Spleen (tissue), 11 donors: ENCODE results near the gene CCDC148. TPM values are rescaled to one million over a fixed set of nuclear protein-coding genes. Genes with fewer than 3 reads are reported as not detected.
"Not testable (repeated sequence)": the region's sequence is repeated elsewhere in the genome, so short reads cannot be mapped to it uniquely, and the experiment has no call there.

Experiments used
- DNase-seq: peaks from one replicate; pipeline ENCODE4 v3.0.0-alpha.2; 2020
- H3K27ac ChIP-seq, 8 donors: fragments of 200-600 bp; sonication (generic) in 7 of 8; 1 replicate in 4 of 8; 2 replicates in 4 of 8; pipeline versions ENCODE4 v1.5.0 to v1.8.0; 2016 to 2021; ENCODE audit warnings: inconsistent platforms in 4 of 8, mild to moderate bottlenecking in 4 of 8, moderate library complexity in 1 of 8
- H3K27me3 ChIP-seq, 7 donors: fragments of 200-600 bp; sonication (generic) in 6 of 7; replicated peaks in 1 of 7; 1 replicate in 4 of 7; 2 replicates in 3 of 7; pipeline versions ENCODE4 v1.5.0 to v1.8.0; 2016 to 2021; ENCODE audit warnings: inconsistent platforms in 3 of 7, mild to moderate bottlenecking in 1 of 7
- H3K36me3 ChIP-seq, 6 donors: fragments of 200-600 bp; sonication (generic) in 5 of 6; 1 replicate in 4 of 6; 2 replicates in 2 of 6; pipeline versions ENCODE4 v1.5.0 to v1.8.0; 2016 to 2021; ENCODE audit warnings: inconsistent platforms in 2 of 6
- H3K4me1 ChIP-seq, 6 donors: fragments of 200-600 bp; sonication (generic) in 5 of 6; 1 replicate in 3 of 6; 2 replicates in 3 of 6; pipeline versions ENCODE4 v1.5.0 to v1.8.0; 2016 to 2021; ENCODE audit warnings: inconsistent platforms in 3 of 6
- H3K4me3 ChIP-seq, 8 donors: fragments of 200-600 bp; sonication (generic) in 7 of 8; 1 replicate in 4 of 8; 2 replicates in 4 of 8; pipeline versions ENCODE4 v1.5.0 to v1.8.0; 2016 to 2021; ENCODE audit warnings: inconsistent platforms in 4 of 8, mild to moderate bottlenecking in 4 of 8, moderate library complexity in 2 of 8
- H3K9me3 ChIP-seq, 8 donors: fragments of 200-600 bp; sonication (generic) in 7 of 8; 1 replicate in 4 of 8; 2 replicates in 4 of 8; pipeline versions ENCODE4 v1.5.0 to v1.8.0; 2016 to 2021; ENCODE audit warnings: inconsistent platforms in 4 of 8
- POLR2A ChIP-seq, 3 donors: fragments of 450-650 bp; IDR thresholded peaks; one replicate each; pipeline ENCODE4 v1.5.1; 2017; ENCODE audit warnings: antibody characterized with exemption in 3 of 3, mild to moderate bottlenecking in 1 of 3
- POLR2AphosphoS5 ChIP-seq, 3 donors: sonication (generic); formaldehyde crosslinking; IDR thresholded peaks; one replicate each; pipeline ENCODE4 v1.5.1; 2017; ENCODE audit warnings: antibody characterized with exemption in 3 of 3
- WGBS, 5 donors: extraction: QIAGEN DNeasy Blood & Tissue Kit in 3 of 5; methylation state at CpG; one replicate each; pipeline versions ENCODE4 v1.1.5 to v1.1.7; 2013 to 2018; 5-methylcytosine and 5-hydroxymethylcytosine counted together
- intact Hi-C: fragments of 100-400 bp; cut with DNase I; formaldehyde crosslinking; loops from one replicate; pipeline ENCODE4 v1.15.0; 2023; ENCODE audit warnings: low total_unique reads
- polyA plus RNA-seq, 3 donors: library from polyadenylated mRNA; stranded (reverse); fragments of 200-250 nt; gene quantifications; one replicate each; pipeline ENCODE4 v1.2.1, GENCODE V29; 2013
- total RNA-seq, 7 donors: library from RNA; depleted of rRNA in 3 of 7; stranded (reverse); fragments of >200 nt in 3 of 7; fragmentation: NEBNext Ultra II Directional in 4 of 7; extraction: Animal tissue kit (Norgen Biotek cat#: 25700) in 4 of 7; gene quantifications; one replicate each; pipeline versions ENCODE4 v1.1.0 to v1.2.1, GENCODE V29; 2016 to 2021
- TF ChIP-seq, protein P1 (sequence below), 11 experiments: fragments of 200-600 bp in 7 of 11; fragments of 450-650 bp in 4 of 11; sonication (generic) in 4 of 11; IDR thresholded peaks in 8 of 11; conservative IDR thresholded peaks in 3 of 11; 1 replicate in 7 of 11; 2 replicates in 4 of 11; pipeline versions ENCODE4 v1.4.0 to v1.8.0; 2016 to 2021; ENCODE audit warnings: antibody characterized with exemption in 11 of 11, inconsistent platforms in 4 of 11, mild to moderate bottlenecking in 1 of 11
- donor health status: healthy with polysubstance abuse.
- donor health status: DM: no; HTN: no; CAD: no; lungs with moderate emphysema.
- donor health status: DM: no; HTN: no; CAD: no.
- donor health status: Bipolar disorder and iron deficiency.
- donor health status: healthy.
- donor health status: DM: no; HTN: no; CAD: no.
- donor health status: DM: yes; HTN: yes; CAD: no.

The CCDC148 gene
- total and polyA plus RNA-seq, 10 donors, result 0.07 to 0.79 (median 0.46) TPM

DNA sequence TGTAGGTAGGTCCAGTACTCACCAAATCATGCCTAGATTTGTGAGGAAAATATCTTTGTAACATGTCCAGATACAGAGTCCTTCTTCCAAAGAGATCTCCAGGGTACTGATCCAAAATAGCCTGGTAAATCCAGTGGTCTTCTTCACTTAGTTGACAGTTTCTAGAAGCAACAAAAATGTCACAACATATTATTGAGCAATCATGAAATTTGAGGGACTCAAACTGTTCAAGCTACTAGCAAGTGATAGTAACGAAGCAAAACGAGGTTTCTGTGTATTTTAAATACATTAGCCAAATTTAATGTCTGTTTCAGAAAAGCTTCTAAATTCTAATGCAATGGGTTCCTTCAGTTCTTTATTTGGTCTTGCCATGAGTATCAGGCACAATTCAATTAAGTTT is 142.8 kb downstream of the CCDC148 start:
- Histone ChIP-seq H3K4me3 (no peak overlapping the region), H3K9me3 (no peaks in the 10 kb centered on the region), H3K4me1 (no peaks in the 10 kb centered on the region), H3K27me3 (no peaks in the 10 kb centered on the region), H3K36me3 (no peaks in the 10 kb centered on the region), H3K27ac (no peak overlapping the region)
- intact Hi-C loops, result no loop called here
- 40 to 80% (median 57%) methylated on average over 2 of the region's 2 CpGs for WGBS, 5 donors
- TF ChIP-seq POLR2AphosphoS5 (IDR thresholded peaks at IDR 0.05) (no peak), POLR2A (IDR thresholded peaks at IDR 0.05) (no peak)
- TF ChIP-seq, protein P1, sequence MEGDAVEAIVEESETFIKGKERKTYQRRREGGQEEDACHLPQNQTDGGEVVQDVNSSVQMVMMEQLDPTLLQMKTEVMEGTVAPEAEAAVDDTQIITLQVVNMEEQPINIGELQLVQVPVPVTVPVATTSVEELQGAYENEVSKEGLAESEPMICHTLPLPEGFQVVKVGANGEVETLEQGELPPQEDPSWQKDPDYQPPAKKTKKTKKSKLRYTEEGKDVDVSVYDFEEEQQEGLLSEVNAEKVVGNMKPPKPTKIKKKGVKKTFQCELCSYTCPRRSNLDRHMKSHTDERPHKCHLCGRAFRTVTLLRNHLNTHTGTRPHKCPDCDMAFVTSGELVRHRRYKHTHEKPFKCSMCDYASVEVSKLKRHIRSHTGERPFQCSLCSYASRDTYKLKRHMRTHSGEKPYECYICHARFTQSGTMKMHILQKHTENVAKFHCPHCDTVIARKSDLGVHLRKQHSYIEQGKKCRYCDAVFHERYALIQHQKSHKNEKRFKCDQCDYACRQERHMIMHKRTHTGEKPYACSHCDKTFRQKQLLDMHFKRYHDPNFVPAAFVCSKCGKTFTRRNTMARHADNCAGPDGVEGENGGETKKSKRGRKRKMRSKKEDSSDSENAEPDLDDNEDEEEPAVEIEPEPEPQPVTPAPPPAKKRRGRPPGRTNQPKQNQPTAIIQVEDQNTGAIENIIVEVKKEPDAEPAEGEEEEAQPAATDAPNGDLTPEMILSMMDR (IDR thresholded peaks at IDR 0.05 in 8 of 11, conservative IDR thresholded peaks at IDR 0.05 in 3 of 11), result no peak
- DNase-seq, result no peak

DNA sequence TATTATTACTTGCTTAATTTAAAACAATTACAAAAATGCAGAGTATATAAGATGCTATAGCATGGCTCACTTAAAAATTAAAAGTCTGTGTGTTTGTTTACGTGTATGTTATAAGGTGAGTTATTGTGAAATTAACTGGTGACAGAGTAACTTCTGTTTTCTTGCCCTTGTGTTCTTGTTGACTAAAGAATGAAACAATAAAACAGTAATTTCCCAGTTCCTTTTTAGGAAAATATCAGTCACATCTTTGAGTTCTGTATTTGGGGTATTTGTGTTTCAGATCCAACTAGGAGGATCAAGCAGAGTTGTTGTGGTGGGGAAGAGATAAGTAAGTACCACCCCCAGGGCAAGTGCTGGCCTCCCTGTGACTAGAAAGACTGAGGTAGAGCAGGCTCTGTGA is 143.6 kb downstream of the CCDC148 start:
- H3K36me3 ChIP-seq, result no peaks in the 10 kb centered on the region
- intact Hi-C loops, result no loop called here
- no peaks in the 10 kb centered on the region for H3K4me1 ChIP-seq
- TF ChIP-seq POLR2A (IDR thresholded peaks at IDR 0.05) (no peak), POLR2AphosphoS5 (IDR thresholded peaks at IDR 0.05) (no peak)
- TF ChIP-seq, protein P1 (IDR thresholded peaks at IDR 0.05 in 8 of 11, conservative IDR thresholded peaks at IDR 0.05 in 3 of 11), result no peak
- peak overlapping the region in 1 of 8 donors; percentile 22 for H3K27ac ChIP-seq
- DNase-seq, result no peak
- no peak overlapping the region for H3K4me3 ChIP-seq
- 50 to 76% (median 64%) methylated on average over 1 of the region's 1 CpG for WGBS, 5 donors
- H3K27me3 ChIP-seq, result no peaks in the 10 kb centered on the region
- H3K9me3 ChIP-seq, result no peaks in the 10 kb centered on the region

DNA sequence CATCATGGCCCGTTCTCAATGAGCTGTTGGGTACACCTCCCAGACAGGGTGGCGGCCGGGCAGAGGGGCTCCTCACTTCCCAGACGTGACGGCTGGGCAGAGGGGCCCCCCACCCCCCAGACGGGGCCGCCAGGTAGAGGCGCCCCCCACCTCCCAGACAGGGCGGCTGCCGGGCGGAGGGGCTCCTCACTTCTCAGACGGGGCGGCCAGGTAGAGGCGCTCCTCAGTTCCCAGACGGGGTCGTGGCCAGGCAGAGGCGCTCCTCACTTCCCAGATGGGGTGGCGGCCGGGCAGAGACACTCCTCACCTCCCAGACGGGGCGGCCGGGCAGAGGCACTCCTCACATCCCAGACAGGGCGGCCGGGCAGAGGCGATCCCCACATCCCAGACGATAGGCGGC is 146.1 kb downstream of the CCDC148 start:
- H3K4me1 ChIP-seq, H3K27ac ChIP-seq, H3K27me3 ChIP-seq, intact Hi-C loops, H3K36me3 ChIP-seq, H3K9me3 ChIP-seq, DNase-seq, H3K4me3 ChIP-seq: not testable (repeated sequence)
- 94 to 97% (median 97%) methylated on average over 18 to 27 of the region's 27 CpGs for WGBS, 5 donors

DNA sequence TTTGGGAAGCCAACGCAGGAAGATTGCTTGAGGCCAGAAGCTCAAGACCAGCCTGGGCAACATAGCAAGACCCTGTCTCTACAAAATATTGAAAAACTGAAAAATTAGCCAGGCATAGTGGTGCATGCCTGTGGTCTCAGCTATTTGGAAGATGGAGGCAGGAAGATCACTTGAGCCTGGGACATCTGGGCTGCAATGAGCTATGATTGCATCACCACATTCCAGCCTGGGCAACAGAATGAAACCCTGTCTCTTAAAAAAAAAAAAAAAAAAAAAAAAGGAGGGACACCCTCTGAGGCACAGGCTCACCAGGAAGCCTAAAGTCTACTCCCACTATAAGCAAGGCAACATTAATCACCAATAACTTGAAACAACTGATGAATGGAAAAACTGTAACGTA is 151.1 kb downstream of the CCDC148 start:
- TF ChIP-seq POLR2A (IDR thresholded peaks at IDR 0.05) (no peak), POLR2AphosphoS5 (IDR thresholded peaks at IDR 0.05) (no peak)
- TF ChIP-seq, protein P1 (IDR thresholded peaks at IDR 0.05 in 8 of 11, conservative IDR thresholded peaks at IDR 0.05 in 3 of 11), result no peak
- no peaks in the 10 kb centered on the region for H3K36me3 ChIP-seq
- no peak overlapping the region for H3K4me3 ChIP-seq
- intact Hi-C loops, result no loop called here
- 63 to 89% (median 75%) methylated on average over 2 of the region's 2 CpGs for WGBS, 5 donors
- H3K9me3 ChIP-seq, result peaks cover 0 to 3% (median 0%) of the 10 kb centered on the region in 8 donors
- no peak overlapping the region for H3K27ac ChIP-seq
- DNase-seq, result no peak
- no peaks in the 10 kb centered on the region for H3K4me1 ChIP-seq
- no peaks in the 10 kb centered on the region for H3K27me3 ChIP-seq

DNA sequence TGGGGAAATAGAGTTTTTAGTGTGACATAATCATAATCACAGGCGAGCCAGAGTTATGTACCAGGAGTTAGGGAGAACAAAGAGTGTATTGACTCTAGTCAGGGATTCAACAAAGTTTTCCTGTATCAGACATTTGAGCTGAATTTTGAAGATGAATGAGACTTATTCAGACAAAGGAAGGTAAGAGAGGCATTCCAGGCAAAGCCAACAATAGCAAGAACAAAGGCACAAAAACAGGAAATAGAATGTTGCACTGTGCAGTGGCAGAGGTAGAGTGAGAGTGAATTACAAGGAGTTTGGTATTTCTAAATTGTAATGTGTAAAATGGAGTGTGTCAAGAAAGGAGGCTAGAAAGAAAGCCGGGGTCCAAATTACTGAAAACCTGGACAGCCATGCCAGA is 156.2 kb downstream of the CCDC148 start:
- H3K4me1 ChIP-seq, result no peaks in the 10 kb centered on the region
- no peak for DNase-seq
- intact Hi-C loops, result no loop called here
- no peak for TF ChIP-seq POLR2AphosphoS5 (IDR thresholded peaks at IDR 0.05)
- TF ChIP-seq, protein P1 (IDR thresholded peaks at IDR 0.05 in 8 of 11, conservative IDR thresholded peaks at IDR 0.05 in 3 of 11), result no peak
- TF ChIP-seq POLR2A (IDR thresholded peaks at IDR 0.05), result no peak
- no peak overlapping the region for H3K4me3 ChIP-seq
- peaks cover 0 to 16% (median 7%) of the 10 kb centered on the region in 8 donors for H3K9me3 ChIP-seq
- no peaks in the 10 kb centered on the region for H3K27me3 ChIP-seq
- no peak overlapping the region for H3K27ac ChIP-seq
- 67 to 84% (median 77%) methylated on average over 2 of the region's 2 CpGs for WGBS, 5 donors
- H3K36me3 ChIP-seq, result no peaks in the 10 kb centered on the region
